SH-SY5Y (cell line): ENCODE data around the gene NMU.

Experiments
- GATA2 ChIP-seq: IDR thresholded peaks from 2 replicates; pipeline ENCODE4 v1.6.1; 2011; ENCODE audit warnings: mild to moderate bottlenecking, low read depth, low read length
- GATA3 ChIP-seq: IDR thresholded peaks from 2 replicates; pipeline ENCODE4 v1.6.1; 2011; ENCODE audit warnings: low read depth, mild to moderate bottlenecking, low read length, moderate library complexity

The NMU gene

GRCh38 chr4:55650483-55650882 is 14.4 kb upstream of the NMU start:
- no peak for TF ChIP-seq GATA2
- no peak for TF ChIP-seq GATA3

GRCh38 chr4:55637272-55637820 is 1.2 kb upstream of the NMU start:
- TF ChIP-seq GATA2 (no peak), GATA3 (no peak)

- no peak for TF ChIP-seq GATA3
- no peak for TF ChIP-seq GATA2
Measured at GRCh38 chr4:55636656-55636999, 530 bp upstream of the NMU start.

- TF ChIP-seq GATA3 (no peak), GATA2 (peak; percentile 57)
Measured at GRCh38 chr4:55635282-55635681, 816 bp downstream of the NMU start.

GRCh38 chr4:55634417-55635128 is 1.5 kb downstream of the NMU start:
- no peak for TF ChIP-seq GATA2
- TF ChIP-seq GATA3 = no peak

GRCh38 chr4:55633903-55634302 is 2.2 kb downstream of the NMU start:
- TF ChIP-seq GATA2 (no peak), GATA3 (no peak)

GRCh38 chr4:55625835-55626234 is 10.3 kb downstream of the NMU start:
- peak; percentile 83 for TF ChIP-seq GATA2
- no peak; the same call in 1 of the 2 replicates for TF ChIP-seq GATA3

- TF ChIP-seq GATA2 = no peak
- TF ChIP-seq GATA3 = no peak
Measured at GRCh38 chr4:55618546-55619143, 17.5 kb downstream of the NMU start.

GRCh38 chr4:55617587-55618197 is 18.4 kb downstream of the NMU start:
- TF ChIP-seq GATA3 (no peak), GATA2 (no peak)

GRCh38 chr4:55615008-55615407 is 21.1 kb downstream of the NMU start:
- TF ChIP-seq GATA3 (no peak), GATA2 (no peak)

- TF ChIP-seq GATA2 (no peak), GATA3 (no peak)
Measured at GRCh38 chr4:55613621-55614020, 22.5 kb downstream of the NMU start.

GRCh38 chr4:55612341-55612740 is 23.8 kb downstream of the NMU start:
- no peak for TF ChIP-seq GATA3
- TF ChIP-seq GATA2 = no peak

- TF ChIP-seq GATA2 (no peak), GATA3 (no peak)
Measured at GRCh38 chr4:55611358-55612059, 24.6 kb downstream of the NMU start.

- no peak for TF ChIP-seq GATA3
- no peak for TF ChIP-seq GATA2
Measured at GRCh38 chr4:55610381-55610780, 25.7 kb downstream of the NMU start.

- TF ChIP-seq GATA2 (no peak), GATA3 (no peak)
Measured at GRCh38 chr4:55609393-55609866, 26.7 kb downstream of the NMU start.
